ENCODE measurements around the gene ZBTB16.

The ZBTB16 gene

GRCh38 chr11:114167771-114168448, 108.4 kb downstream of the ZBTB16 start:
- no peak for DNase-seq (ENCODE audit: low read depth)

DNA sequence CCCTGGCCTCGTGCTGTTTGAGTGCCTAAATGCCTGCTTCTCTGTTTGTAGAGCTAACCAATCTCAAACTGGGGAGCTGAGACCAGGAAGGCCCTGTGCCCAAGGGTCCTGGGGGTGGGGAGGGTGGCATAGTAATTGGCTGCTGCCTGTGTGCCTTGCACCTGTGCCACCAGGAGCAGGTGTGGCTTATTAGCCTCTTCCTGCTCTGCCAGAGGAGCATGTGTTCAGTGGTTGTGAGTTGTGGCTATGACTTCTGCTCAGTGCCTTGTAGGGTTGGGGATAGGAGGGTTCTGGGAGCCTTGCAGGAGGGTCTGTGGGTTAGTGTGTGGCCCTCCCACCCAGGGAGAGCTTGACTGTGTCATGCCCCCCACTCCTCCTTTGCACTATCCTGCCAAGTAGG, 109.2 kb downstream of the ZBTB16 start:
- DNase-seq (ENCODE audit: low read depth): no peak

- no peak for DNase-seq (ENCODE audit: low read depth)
These were observed 109.8 kb downstream of the ZBTB16 start for GRCh38 chr11:114169321-114169749.

GRCh38 chr11:114169821-114170220, 110.3 kb downstream of the ZBTB16 start:
- DNase-seq (ENCODE audit: low read depth): no peak

DNA sequence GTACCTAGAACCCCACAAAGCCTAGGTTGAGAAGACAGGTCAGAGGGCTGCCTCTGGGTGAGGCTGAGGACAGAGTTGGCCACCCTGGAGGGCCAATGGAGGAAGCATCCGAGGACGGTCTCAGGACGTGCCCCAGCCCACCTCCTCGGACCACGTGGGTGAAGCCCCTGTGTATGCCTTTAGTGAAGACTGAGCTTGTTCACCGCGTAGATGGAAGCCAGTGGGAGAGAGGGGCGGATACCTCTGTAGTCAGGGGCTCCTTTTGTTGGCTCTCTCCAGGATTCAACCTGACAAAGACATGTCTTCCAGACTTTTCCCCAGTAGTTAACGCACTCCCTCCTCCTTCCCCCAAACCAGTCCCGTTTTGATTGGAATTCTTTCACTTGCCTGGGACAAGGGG, 110.7 kb downstream of the ZBTB16 start:
- no peak for DNase-seq (ENCODE audit: low read depth)

GRCh38 chr11:114171257-114172054, 111.9 kb downstream of the ZBTB16 start:
- no peak for DNase-seq (ENCODE audit: low read depth)

DNA sequence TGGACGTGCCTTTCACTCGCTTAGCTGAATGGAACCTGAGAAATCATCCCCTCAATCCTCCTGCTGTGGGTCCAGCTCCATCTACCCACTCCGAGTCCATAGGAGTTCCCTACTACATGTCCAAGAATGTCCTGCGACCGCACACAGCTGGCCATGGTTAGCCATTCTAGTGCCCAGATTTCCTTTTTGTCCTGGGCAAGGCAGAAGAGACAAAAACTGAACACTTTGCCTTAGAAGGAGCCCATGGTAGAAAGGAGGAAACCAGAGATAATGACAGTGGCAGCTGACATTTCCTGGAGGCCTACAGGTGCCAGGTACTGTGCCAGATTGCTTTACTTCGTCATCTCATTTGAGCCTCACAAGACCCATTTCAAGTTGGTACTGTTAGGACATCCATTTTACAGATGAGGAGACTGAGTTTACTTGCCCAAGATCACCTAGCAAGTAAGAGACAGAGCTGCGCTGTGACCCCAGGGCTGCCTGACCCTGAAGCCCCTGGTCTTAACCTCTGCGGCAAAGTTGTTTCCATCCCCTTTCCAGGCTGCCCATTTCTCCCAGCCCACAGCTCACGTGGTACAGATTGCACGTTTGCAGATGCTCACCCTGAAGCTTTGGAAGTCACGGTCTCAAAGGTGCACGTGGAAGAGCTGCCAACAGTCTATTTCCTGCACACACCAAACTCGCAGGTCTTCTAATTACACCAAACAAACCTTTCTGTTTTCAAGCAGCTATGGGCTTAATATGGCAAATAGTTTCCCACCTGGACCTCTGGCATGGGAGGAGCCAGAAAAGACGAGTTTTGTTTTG, 112.7 kb downstream of the ZBTB16 start:
- no peak for DNase-seq (ENCODE audit: low read depth)

GRCh38 chr11:114172871-114173444, 113.4 kb downstream of the ZBTB16 start:
- DNase-seq (ENCODE audit: low read depth): no peak

- DNase-seq (ENCODE audit: low read depth): no peak
These were observed 114.3 kb downstream of the ZBTB16 start for GRCh38 chr11:114173843-114174242.

DNA sequence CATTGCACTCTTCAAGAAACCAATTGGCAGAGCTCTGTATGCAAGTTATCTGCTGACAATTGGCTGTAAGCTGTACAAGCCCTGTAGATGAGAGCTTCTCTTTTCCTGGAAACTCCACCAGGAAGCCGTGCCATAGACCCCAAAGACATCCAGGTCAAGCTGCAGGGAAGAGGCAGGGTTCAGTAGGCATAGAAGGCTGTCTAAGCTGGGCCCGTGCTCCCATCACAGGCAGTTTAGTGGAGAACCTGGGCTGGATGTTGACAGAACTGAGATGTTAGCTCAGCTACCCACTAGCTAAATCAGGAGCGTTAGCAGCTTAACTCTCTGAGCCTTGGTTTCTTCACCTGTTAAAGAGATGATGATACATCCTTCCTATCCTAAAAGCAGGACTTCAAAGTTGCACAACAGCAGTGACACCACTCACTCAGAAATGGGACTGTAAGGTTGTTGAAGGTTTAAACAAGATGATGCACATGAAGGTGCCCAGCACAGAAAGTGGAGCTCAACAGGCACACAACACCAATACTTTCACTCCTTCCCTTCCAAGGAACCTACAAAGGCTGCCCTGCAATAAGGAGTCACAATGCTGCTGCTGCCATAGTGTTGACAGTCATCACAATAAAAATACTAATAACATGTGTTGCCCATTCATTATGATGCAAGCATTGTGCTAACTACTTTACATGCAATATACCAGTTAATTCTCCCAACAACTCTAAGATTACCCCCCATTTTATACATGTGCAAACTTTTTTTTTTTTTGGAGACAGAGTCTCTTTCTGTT, 115.4 kb downstream of the ZBTB16 start:
- no peak for DNase-seq (ENCODE audit: low read depth)

GRCh38 chr11:114175706-114176105, 116.2 kb downstream of the ZBTB16 start:
- DNase-seq (ENCODE audit: low read depth): no peak

DNA sequence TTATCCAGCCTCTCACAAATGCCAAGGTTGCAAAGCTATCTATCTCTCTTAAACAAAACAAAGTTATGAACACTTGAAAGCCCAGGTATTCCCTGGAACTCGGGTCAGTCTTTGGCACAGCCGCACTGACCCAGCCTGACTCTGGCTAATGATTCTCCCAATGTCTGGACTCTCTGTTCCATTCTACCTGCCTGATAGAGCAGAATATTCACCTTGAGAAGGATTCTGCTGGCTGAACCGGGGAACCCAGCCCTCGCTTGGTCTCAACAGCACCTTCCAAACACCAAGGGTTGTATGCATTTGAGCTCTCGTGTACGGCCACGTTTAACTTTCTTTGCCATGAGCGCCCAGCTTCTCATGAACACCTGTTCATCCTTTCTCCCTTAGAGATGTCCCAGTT, 116.8 kb downstream of the ZBTB16 start:
- no peak for DNase-seq (ENCODE audit: low read depth)

DNA sequence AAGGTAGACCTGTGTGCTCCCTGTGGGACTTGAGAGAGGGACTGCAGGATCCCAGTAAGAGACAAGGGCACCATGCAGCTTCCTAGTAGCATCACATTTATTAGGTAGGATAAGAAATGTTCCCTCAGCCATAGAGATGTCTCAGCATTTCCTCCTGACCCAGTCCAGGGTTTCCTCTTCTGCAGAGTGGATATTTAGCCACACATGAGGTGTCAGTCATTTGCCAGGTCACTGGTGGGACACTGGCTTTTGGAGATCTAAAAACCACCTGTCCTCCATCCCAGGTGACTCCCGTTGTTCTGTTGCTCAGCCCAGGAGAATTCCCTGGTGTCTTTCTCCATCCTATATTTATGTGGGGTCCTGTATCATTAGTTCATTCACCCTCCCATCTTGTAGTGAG, 119.1 kb downstream of the ZBTB16 start:
- DNase-seq (ENCODE audit: low read depth): no peak

DNA sequence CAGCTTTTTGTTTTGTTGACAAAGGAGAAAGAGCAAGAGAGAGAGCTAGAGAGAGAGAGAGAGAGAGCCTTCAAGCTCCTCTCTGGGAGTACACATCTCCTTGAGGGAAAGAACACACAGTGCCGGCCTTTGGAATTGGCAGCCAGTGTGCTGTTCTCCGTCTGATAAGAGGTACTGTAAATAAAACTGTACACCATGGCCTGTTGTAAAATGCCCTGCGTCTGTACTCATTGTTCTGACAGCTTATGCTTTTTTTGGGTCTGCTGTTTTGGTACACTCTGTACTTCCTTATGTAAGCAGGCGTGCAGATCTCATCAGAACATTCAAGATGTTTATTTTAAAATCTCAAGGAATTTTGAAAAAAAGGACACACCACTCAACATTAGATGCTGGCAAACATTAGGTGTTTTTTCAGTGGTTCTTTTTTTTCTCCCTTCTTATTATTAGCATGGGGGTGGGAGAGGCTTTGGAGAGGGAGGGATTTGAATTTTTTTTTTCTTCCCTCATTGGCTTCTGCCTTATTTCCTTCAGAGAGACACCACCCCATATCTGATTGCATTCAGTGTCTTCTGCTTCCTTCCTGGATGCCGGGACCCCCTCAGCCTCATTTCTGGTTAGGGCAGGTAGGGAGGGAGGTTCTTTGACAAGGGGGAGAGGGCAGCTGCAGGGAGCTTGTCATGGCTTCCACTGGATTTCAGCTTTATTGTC, 119.9 kb downstream of the ZBTB16 start:
- no peak for DNase-seq (ENCODE audit: low read depth)

DNA sequence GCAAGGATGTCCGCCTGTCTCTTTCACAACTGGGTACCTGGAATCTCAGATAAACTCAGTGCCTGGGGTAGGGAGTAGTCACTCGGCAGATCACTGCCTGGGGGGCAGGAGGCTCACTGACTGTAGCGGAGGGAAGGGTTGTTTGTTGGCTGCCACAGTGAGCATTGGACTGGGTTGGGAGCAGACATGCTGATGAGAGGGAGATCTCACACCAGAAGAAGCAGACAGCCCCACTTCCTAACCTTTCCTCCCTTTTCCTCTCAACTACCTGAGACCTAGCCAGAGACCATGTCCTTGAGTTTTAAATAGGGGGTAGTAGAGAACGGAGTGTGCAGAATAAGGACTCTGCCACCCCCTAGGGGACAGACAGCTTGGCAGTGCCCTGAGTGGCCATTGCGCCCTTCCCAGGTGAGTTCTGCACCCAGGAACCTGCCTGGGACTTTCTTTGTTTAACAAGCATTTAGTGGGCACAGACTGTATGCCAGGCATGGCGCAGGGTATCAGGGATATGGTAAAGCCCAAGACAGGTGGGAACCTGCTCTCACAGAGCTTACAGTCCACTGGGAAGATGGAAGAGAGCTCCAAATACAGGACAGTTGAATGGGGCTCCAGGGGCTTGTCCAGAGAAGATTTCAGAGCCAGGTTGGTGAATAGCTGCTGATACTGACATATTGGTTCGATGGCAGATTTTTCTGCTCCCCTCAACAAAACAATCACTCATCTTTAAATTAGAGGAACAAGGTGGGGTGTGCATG, 121.0 kb downstream of the ZBTB16 start:
- DNase-seq (ENCODE audit: low read depth): no peak

DNA sequence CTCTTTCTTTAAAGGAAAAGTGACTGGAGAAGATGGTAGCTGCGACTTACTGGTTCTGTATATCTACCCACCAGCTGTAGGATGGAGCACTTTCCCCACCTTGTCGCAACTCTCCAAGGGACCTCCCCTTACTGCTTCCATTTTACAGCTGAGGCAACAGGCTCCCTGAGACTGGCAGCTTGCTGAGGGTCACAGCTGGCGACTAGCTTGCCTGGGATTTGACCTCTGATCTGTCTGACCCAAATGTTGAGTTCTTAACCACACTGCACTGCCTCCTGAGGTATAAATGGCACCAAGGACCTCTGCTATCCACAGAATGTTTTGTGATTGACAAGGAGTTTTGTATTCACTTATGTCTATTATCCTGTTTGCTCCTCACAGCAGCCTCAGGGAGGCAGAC, 121.7 kb downstream of the ZBTB16 start:
- DNase-seq (ENCODE audit: low read depth): no peak

- DNase-seq (ENCODE audit: low read depth): no peak
These were observed 122.2 kb downstream of the ZBTB16 start for GRCh38 chr11:114181752-114182151.

GRCh38 chr11:114182471-114183043, 123.0 kb downstream of the ZBTB16 start:
- DNase-seq (ENCODE audit: low read depth): no peak

- peak; percentile 67 for DNase-seq (ENCODE audit: low read depth)
These were observed 123.6 kb downstream of the ZBTB16 start for GRCh38 chr11:114183044-114183511.

DNA sequence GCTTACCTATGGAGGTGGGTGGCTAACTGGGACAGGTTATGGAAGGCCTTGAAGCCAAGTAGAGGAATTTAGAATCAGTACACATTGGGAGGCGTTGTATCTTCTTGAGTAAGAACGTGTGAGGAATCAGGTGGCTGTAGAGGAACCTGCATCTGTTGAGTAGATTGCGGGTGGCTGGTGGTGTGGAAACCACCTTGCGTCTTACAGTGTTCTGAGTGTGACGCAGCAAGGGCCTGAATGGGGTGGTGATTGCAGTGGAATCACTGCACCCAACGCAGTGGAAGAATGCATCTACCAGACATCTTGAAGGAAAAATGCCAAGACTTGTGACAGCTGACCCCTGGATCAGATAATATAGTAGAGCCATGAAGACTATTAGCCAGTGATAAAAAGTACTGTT, 125.9 kb downstream of the ZBTB16 start:
- peak; percentile 43 for DNase-seq (ENCODE audit: low read depth)

All from activated gamma-delta T cell treated with anti-CD3 and anti-CD28 coated beads, Interleukin-2, amount 50 U/mL, for 16 hours (primary cell).